Activated CD8-positive, alpha-beta T cell treated with anti-CD3 and anti-CD28 coated beads for 36 hours (primary cell): ENCODE results near the gene DLL1. TPM values are rescaled to one million over a fixed set of nuclear protein-coding genes. Genes with fewer than 3 reads are reported as not detected.

Experiments
- ATAC-seq: fragments of 200-7000 bp; cut with Tn5 transposase; one replicate; pipeline ENCODE4 v1.10.0; 2021; ENCODE audit warnings: mild to moderate bottlenecking, moderate library complexity
- CTCF ChIA-PET: fragments of 350-600 bp; sonication (Branson Sonifier 250); formaldehyde crosslinking; loops from one replicate; lab custom pipeline; 2021; ENCODE audit warnings: antibody characterized with exemption; lab: Charles Lee
- POLR2A ChIA-PET: fragments of 350-600 bp; sonication (Branson Sonifier 250); formaldehyde crosslinking; loops from one replicate; lab custom pipeline; 2021; ENCODE audit warnings: antibody characterized with exemption; lab: Charles Lee
- DNase-seq: peaks from one replicate; pipeline ENCODE4 v3.0.0-alpha.2; 2020
- H3K27ac Mint-ChIP-seq: one replicate; pipeline ENCODE4 v1.8.0; 2021; ENCODE audit warnings: mild to moderate bottlenecking, mixed read lengths
- H3K27me3 Mint-ChIP-seq: one replicate; pipeline ENCODE4 v1.8.0; 2021; ENCODE audit warnings: mixed read lengths
- H3K36me3 Mint-ChIP-seq: one replicate; pipeline ENCODE4 v1.8.0; 2021; ENCODE audit warnings: low read depth, mixed read lengths
- H3K4me1 Mint-ChIP-seq: one replicate; pipeline ENCODE4 v1.8.0; 2021; ENCODE audit warnings: low read depth, mixed read lengths
- H3K4me3 Mint-ChIP-seq: one replicate; pipeline ENCODE4 v1.8.0; 2021; ENCODE audit warnings: mild to moderate bottlenecking, moderate library complexity, mixed read lengths
- H3K9me3 Mint-ChIP-seq: one replicate; pipeline ENCODE4 v1.8.0; 2021; ENCODE audit warnings: mixed read lengths
- intact Hi-C: fragments of 100-400 bp; cut with micrococcal nuclease; formaldehyde crosslinking; loops from one replicate; pipeline ENCODE4 v1.10.0; 2022
- total RNA-seq, 2 experiments: library from RNA; stranded (reverse); gene quantifications; one replicate each; pipeline ENCODE4 v1.2.3, GENCODE V29; 2021
- TF ChIP-seq, protein P1 (sequence below): fragments of 200-600 bp; IDR thresholded peaks from one replicate; pipeline ENCODE4 v1.8.0; 2022; ENCODE audit warnings: antibody characterized with exemption, mild to moderate bottlenecking

The DLL1 gene
- total RNA-seq, 2 experiments from 2014 or later: 1.9 to 2.4 TPM

- ChIA-PET CTCF (interaction anchor here (1.1 to 1.3 kb wide), 2 partner anchors 10 to 200 kb away, joined by 3 read pairs; no protein-coding TSS in a partner anchor), POLR2A (interaction anchor here (1.1 kb wide), 1 partner anchor 10 kb away, joined by 3 read pairs; the partner anchor contains the start of gene FAM120B)
- no peak for ATAC-seq
- intact Hi-C loops: no loop called here
- peaks cover 29% of the 10 kb centered on the region for H3K36me3 Mint-ChIP-seq
- H3K27ac Mint-ChIP-seq: no peak overlapping the region
- H3K4me1 Mint-ChIP-seq: peaks cover 39% of the 10 kb centered on the region
- no peaks in the 10 kb centered on the region for H3K9me3 Mint-ChIP-seq
- H3K4me3 Mint-ChIP-seq: no peak overlapping the region
- H3K27me3 Mint-ChIP-seq: no peaks in the 10 kb centered on the region
- no peak for DNase-seq
- TF ChIP-seq, protein P1, sequence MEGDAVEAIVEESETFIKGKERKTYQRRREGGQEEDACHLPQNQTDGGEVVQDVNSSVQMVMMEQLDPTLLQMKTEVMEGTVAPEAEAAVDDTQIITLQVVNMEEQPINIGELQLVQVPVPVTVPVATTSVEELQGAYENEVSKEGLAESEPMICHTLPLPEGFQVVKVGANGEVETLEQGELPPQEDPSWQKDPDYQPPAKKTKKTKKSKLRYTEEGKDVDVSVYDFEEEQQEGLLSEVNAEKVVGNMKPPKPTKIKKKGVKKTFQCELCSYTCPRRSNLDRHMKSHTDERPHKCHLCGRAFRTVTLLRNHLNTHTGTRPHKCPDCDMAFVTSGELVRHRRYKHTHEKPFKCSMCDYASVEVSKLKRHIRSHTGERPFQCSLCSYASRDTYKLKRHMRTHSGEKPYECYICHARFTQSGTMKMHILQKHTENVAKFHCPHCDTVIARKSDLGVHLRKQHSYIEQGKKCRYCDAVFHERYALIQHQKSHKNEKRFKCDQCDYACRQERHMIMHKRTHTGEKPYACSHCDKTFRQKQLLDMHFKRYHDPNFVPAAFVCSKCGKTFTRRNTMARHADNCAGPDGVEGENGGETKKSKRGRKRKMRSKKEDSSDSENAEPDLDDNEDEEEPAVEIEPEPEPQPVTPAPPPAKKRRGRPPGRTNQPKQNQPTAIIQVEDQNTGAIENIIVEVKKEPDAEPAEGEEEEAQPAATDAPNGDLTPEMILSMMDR: no peak
Observed at GRCh38 chr6:170317076-170317475, 26.2 kb upstream of the DLL1 start.

- no peaks in the 10 kb centered on the region for H3K9me3 Mint-ChIP-seq
- peaks cover 45% of the 10 kb centered on the region for H3K4me1 Mint-ChIP-seq
- peak overlapping the region; percentile 26 for H3K27ac Mint-ChIP-seq
- DNase-seq (no peak), ATAC-seq (peak; percentile 70)
- no peaks in the 10 kb centered on the region for H3K27me3 Mint-ChIP-seq
- no peak overlapping the region for H3K4me3 Mint-ChIP-seq
- H3K36me3 Mint-ChIP-seq: peaks cover 31% of the 10 kb centered on the region
- intact Hi-C loops: no loop called here
- TF ChIP-seq, protein P1: no peak
- CTCF ChIA-PET: no interaction called here
- POLR2A ChIA-PET: interaction anchor here (0.6 to 0.7 kb wide), 2 partner anchors 19 to 22 kb away, joined by 3 to 5 read pairs; no protein-coding TSS in a partner anchor
Observed at GRCh38 chr6:170316071-170316470, 25.2 kb upstream of the DLL1 start.

DNA sequence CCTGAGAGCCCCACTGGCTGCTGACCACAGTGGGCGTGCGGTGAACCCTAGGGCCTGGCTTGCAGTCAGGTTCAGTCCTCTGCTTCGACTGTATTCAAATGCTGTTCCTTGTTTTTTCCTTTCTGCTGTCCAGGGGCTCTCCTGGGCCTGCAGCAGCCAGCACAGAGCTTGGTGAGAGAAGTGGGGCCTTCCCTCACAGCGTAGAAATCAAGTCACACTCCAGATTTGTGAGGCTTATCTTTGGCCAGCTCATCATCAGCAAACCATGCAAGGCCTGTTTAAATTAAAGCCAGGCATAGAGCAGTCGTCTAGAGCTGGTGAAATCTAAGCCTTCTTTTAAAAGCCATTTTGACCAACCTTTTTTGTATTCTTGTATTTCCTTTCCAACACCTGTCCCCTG, 24.1 kb upstream of the DLL1 start:
- peaks cover 52% of the 10 kb centered on the region for H3K4me1 Mint-ChIP-seq
- no peak for ATAC-seq
- CTCF ChIA-PET: no interaction called here
- no peaks in the 10 kb centered on the region for H3K9me3 Mint-ChIP-seq
- no peak for DNase-seq
- H3K27me3 Mint-ChIP-seq: no peaks in the 10 kb centered on the region
- no peak overlapping the region for H3K4me3 Mint-ChIP-seq
- TF ChIP-seq, protein P1: no peak
- intact Hi-C loops: no loop called here
- H3K27ac Mint-ChIP-seq: no peak overlapping the region
- H3K36me3 Mint-ChIP-seq: peaks cover 27% of the 10 kb centered on the region
- POLR2A ChIA-PET: no interaction called here

DNA sequence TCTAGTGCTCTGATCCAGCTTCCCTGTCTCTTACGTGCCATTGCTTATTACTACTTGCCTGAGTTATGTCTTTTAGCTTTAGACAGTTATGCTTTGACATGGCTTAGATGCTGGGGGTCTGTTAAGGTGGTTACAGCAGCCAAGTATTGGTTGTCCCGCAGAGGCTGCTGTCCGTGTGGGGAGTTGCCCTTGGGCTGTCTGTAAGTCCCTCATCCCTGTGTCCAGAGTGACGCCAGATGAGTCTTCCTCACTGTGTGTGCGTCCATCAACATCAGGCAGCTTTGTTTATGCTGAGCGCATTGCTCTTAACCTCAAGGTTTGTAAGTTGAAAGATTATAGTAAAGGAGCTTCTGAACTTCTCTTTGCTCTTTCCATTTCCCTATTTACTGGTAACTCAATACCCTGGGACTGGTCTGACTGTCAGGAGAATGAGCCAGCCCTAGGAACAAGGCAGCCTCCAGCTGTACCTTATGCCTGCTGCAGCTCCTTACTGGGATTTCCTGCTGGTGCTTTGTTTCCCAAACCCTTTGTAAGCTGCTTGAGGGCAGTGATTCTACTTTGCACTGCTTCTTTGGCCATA, 22.9 kb upstream of the DLL1 start:
- peaks cover 52% of the 10 kb centered on the region for H3K4me1 Mint-ChIP-seq
- no peaks in the 10 kb centered on the region for H3K27me3 Mint-ChIP-seq
- TF ChIP-seq, protein P1: no peak
- ChIA-PET CTCF (no interaction called here), POLR2A (no interaction called here)
- peaks cover 19% of the 10 kb centered on the region for H3K36me3 Mint-ChIP-seq
- ATAC-seq (no peak), DNase-seq (no peak)
- H3K27ac Mint-ChIP-seq: no peak overlapping the region
- no peak overlapping the region for H3K4me3 Mint-ChIP-seq
- intact Hi-C loops: no loop called here
- H3K9me3 Mint-ChIP-seq: no peaks in the 10 kb centered on the region

DNA sequence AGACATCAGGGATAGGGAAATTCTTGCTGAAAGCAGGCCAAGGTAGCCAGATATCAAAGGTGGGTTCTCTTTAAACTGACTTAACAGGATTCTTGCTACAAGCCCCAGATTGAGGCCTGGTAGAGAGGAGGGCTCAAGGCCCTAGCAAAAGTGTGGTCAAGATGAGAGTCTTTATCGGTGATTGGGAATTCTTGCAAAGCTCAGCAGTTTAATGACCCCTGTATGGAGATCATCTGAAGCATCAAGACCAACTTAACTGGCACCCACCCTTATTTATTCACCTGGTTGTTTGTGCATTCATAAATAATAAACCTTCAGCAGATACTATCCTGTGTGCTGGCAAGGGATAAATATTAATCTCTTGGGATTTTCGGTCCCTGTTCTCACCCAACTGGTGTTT, 22.0 kb upstream of the DLL1 start:
- intact Hi-C loops: no loop called here
- H3K9me3 Mint-ChIP-seq: no peaks in the 10 kb centered on the region
- DNase-seq (no peak), ATAC-seq (no peak)
- TF ChIP-seq, protein P1: no peak
- H3K4me3 Mint-ChIP-seq: no peak overlapping the region
- H3K27ac Mint-ChIP-seq: no peak overlapping the region
- POLR2A ChIA-PET: no interaction called here
- CTCF ChIA-PET: no interaction called here
- H3K4me1 Mint-ChIP-seq: peaks cover 61% of the 10 kb centered on the region
- peaks cover 17% of the 10 kb centered on the region for H3K36me3 Mint-ChIP-seq
- no peaks in the 10 kb centered on the region for H3K27me3 Mint-ChIP-seq
